HepG2 (cell line): Measurements from ENCODE around the gene CLCC1. TPM values are rescaled to one million over a fixed set of nuclear protein-coding genes. Genes with fewer than 3 reads are reported as not detected.

ENCODE experiments used
- CBX1 ChIP-seq: IDR thresholded peaks from one replicate; pipeline ENCODE4 v1.6.1; 2016; ENCODE audit warnings: antibody characterized with exemption, low read depth
- DMAP1 ChIP-seq: IDR thresholded peaks from 2 replicates; pipeline ENCODE4 v1.6.1; 2016
- DR1 ChIP-seq: sonication (generic); formaldehyde crosslinking; IDR thresholded peaks from 2 replicates; pipeline ENCODE4 v1.8.0; 2021; ENCODE audit warnings: mild to moderate bottlenecking, missing genetic modification reagents, inconsistent platforms
- EEA1 ChIP-seq: sonication (generic); formaldehyde crosslinking; IDR thresholded peaks from 2 replicates; pipeline ENCODE4 v1.5.1; 2020; ENCODE audit warnings: mild to moderate bottlenecking, missing genetic modification reagents, borderline replicate concordance
- GATAD2A ChIP-seq: IDR thresholded peaks from 2 replicates; pipeline ENCODE4 v1.6.1; 2016
- MAZ ChIP-seq, 2 experiments: sonication (generic) in 1 of 2; formaldehyde crosslinking in 1 of 2; IDR thresholded peaks; 2 replicates each; pipeline versions ENCODE4 v1.5.0 to v1.6.1; 2012 to 2020; ENCODE audit warnings: low read depth in 2 of 2, mild to moderate bottlenecking in 2 of 2, borderline replicate concordance in 1 of 2, improper control_type of control experiment in 1 of 2, low read length in 1 of 2, missing genetic modification reagents in 1 of 2, moderate library complexity in 1 of 2
- MTA1 ChIP-seq: sonication (generic); formaldehyde crosslinking; IDR thresholded peaks from 2 replicates; pipeline ENCODE4 v1.4.0; 2020; ENCODE audit warnings: missing genetic modification reagents, mild to moderate bottlenecking, borderline replicate concordance
- NFKB2 ChIP-seq: sonication (generic); formaldehyde crosslinking; IDR thresholded peaks from 2 replicates; pipeline ENCODE4 v1.4.0; 2020; ENCODE audit warnings: missing genetic modification reagents, borderline replicate concordance
- SAP130 ChIP-seq: IDR thresholded peaks from 2 replicates; pipeline ENCODE4 v1.6.1; 2016; ENCODE audit warnings: low read depth
- SP5 ChIP-seq: IDR thresholded peaks from 2 replicates; pipeline ENCODE4 v1.6.1; 2016; ENCODE audit warnings: low read depth, borderline replicate concordance
- ZIK1 ChIP-seq: sonication (generic); formaldehyde crosslinking; IDR thresholded peaks from 2 replicates; pipeline ENCODE4 v1.5.0; 2020; ENCODE audit warnings: mild to moderate bottlenecking, low read depth, missing genetic modification reagents, borderline replicate concordance
- ZNF652 ChIP-seq: IDR thresholded peaks from 2 replicates; pipeline ENCODE4 v1.6.1; 2016; ENCODE audit warnings: low read depth, borderline replicate concordance
- ZNF761 ChIP-seq: sonication (generic); formaldehyde crosslinking; conservative IDR thresholded peaks from 2 replicates; pipeline ENCODE4 v1.4.0; 2020; ENCODE audit warnings: mild to moderate bottlenecking, missing genetic modification reagents
- ZNF792 ChIP-seq: IDR thresholded peaks from 2 replicates; pipeline ENCODE4 v1.6.1; 2016
- ZSCAN31 ChIP-seq: sonication (generic); formaldehyde crosslinking; IDR thresholded peaks from 2 replicates; pipeline ENCODE4 v1.5.0; 2020; ENCODE audit warnings: low read depth, mild to moderate bottlenecking, missing genetic modification reagents
- polyA plus RNA-seq, 8 experiments: library from polyadenylated mRNA; depleted of rRNA in 3 of 8; stranded (reverse) in 7 of 8; unstranded in 1 of 8; fragments of >200 nt; fragmentation: Illumina TruSeq in 4 of 8; extraction: Trizol in 4 of 8; gene quantifications; 2 replicates each; pipeline versions ENCODE4 v1.2.1 to v1.2.3, GENCODE V29; 2011 to 2016; ENCODE audit warnings: low read depth in 4 of 8, missing spikeins in 1 of 8, mixed read lengths in 1 of 8; ENCODE audit not compliant: insufficient read depth in 1 of 8
- total RNA-seq, 5 experiments: library from RNA; depleted of rRNA; stranded (reverse); fragments of >200 nt; fragmentation: Illumina TruSeq; extraction: Trizol; gene quantifications; 2 replicates each; pipeline ENCODE4 v1.2.3, GENCODE V29; 2016; ENCODE audit warnings: low read depth in 1 of 5
- TF ChIP-seq, protein P1 (sequence below): sonication (generic); formaldehyde crosslinking; IDR thresholded peaks from 2 replicates; pipeline ENCODE4 v1.4.0; 2020; ENCODE audit warnings: missing genetic modification reagents, borderline replicate concordance
- TF ChIP-seq, protein P2 (sequence below): sonication (generic); formaldehyde crosslinking; conservative IDR thresholded peaks from 2 replicates; pipeline ENCODE4 v1.4.0; 2020; ENCODE audit warnings: missing genetic modification reagents
- TF ChIP-seq, protein P3 (sequence below): sonication (generic); formaldehyde crosslinking; IDR thresholded peaks from one replicate; pipeline ENCODE4 v1.5.1; 2020; ENCODE audit warnings: mild to moderate bottlenecking, missing genetic modification reagents; ENCODE audit errors: not compliant biosample characterization

Gene CLCC1
- total and polyA plus RNA-seq, 2 of the 13 experiments (the other 11 are each of a cell fraction or from before 2014, with no cell fraction given): 16.0 to 25.8 TPM

DNA sequence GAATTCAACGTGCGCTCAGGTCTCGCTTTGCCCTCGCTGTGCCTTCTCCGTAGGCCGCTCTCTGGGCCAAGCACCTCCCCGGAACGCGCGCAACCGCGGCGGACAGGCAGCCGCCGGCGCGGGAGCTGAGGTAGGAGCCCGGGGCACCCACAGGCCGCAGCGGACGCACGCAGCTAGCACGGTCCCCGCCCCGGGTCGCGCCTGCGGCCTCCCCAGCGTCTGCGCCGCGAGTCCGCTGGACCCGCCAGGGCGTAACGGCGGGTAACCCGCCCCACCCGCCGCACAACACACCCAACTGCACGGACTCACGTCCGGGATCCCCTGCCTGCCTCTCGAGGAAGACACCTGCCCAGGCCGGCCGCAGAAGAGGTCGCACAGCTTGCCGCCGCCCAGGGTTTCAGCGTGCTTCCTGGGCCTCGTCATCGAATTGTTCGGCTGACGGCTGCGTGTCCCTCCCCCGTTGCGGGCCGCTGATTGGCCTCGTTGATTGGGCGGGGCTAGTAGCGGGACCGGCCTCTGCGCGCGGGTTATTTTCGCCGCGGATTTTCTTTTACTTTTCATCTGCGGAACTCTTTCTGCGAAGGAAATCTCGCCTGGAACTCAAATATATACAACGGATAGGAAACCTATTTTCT is at the start of gene CLCC1 (continued):
- TF ChIP-seq SP5 (CRISPR knock-in tag) (peak; percentile 33; the same call in 1 of the 2 replicates), DMAP1 (CRISPR knock-in tag) (peak; percentile 89), GATAD2A (CRISPR knock-in tag) (no peak), ZNF792 (CRISPR knock-in tag) (peak; percentile 73), ZNF652 (CRISPR knock-in tag) (no peak), MTA1 (CRISPR knock-in tag) (peak; percentile 31; the same call in 1 of the 2 replicates), EEA1 (CRISPR knock-in tag) (peak; percentile 63; the same call in 1 of the 2 replicates), MAZ (IDR thresholded peaks at IDR 0.05; ENCODE audit: borderline replicate concordance, low read depth, low read length) (no peak; the same call in 1 of the 2 replicates), MAZ (CRISPR knock-in tag; IDR thresholded peaks at IDR 0.05; ENCODE audit: low read depth) (peak; percentile 86), ZNF761 (peak; percentile 85; the same call in 1 of the 2 replicates), DR1 (CRISPR knock-in tag) (peak; percentile 30; the same call in 1 of the 2 replicates), CBX1 (peak; percentile 83), ZIK1 (CRISPR knock-in tag) (peak; percentile 55; the same call in 1 of the 2 replicates), NFKB2 (CRISPR knock-in tag) (peak; percentile 79; the same call in 1 of the 2 replicates), SAP130 (CRISPR knock-in tag) (peak; percentile 95), ZSCAN31 (CRISPR knock-in tag) (peak; percentile 67)
- TF ChIP-seq, protein P1, sequence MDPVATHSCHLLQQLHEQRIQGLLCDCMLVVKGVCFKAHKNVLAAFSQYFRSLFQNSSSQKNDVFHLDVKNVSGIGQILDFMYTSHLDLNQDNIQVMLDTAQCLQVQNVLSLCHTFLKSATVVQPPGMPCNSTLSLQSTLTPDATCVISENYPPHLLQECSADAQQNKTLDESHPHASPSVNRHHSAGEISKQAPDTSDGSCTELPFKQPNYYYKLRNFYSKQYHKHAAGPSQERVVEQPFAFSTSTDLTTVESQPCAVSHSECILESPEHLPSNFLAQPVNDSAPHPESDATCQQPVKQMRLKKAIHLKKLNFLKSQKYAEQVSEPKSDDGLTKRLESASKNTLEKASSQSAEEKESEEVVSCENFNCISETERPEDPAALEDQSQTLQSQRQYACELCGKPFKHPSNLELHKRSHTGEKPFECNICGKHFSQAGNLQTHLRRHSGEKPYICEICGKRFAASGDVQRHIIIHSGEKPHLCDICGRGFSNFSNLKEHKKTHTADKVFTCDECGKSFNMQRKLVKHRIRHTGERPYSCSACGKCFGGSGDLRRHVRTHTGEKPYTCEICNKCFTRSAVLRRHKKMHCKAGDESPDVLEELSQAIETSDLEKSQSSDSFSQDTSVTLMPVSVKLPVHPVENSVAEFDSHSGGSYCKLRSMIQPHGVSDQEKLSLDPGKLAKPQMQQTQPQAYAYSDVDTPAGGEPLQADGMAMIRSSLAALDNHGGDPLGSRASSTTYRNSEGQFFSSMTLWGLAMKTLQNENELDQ (CRISPR knock-in tag): 0 out of 2 replicates have a peak, but pooled peaks have one; percentile 25
- TF ChIP-seq, protein P2, sequence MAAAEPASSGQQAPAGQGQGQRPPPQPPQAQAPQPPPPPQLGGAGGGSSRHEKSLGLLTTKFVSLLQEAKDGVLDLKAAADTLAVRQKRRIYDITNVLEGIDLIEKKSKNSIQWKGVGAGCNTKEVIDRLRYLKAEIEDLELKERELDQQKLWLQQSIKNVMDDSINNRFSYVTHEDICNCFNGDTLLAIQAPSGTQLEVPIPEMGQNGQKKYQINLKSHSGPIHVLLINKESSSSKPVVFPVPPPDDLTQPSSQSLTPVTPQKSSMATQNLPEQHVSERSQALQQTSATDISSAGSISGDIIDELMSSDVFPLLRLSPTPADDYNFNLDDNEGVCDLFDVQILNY (CRISPR knock-in tag): peak; percentile 62; the same call in 1 of the 2 replicates
- TF ChIP-seq, protein P3, sequence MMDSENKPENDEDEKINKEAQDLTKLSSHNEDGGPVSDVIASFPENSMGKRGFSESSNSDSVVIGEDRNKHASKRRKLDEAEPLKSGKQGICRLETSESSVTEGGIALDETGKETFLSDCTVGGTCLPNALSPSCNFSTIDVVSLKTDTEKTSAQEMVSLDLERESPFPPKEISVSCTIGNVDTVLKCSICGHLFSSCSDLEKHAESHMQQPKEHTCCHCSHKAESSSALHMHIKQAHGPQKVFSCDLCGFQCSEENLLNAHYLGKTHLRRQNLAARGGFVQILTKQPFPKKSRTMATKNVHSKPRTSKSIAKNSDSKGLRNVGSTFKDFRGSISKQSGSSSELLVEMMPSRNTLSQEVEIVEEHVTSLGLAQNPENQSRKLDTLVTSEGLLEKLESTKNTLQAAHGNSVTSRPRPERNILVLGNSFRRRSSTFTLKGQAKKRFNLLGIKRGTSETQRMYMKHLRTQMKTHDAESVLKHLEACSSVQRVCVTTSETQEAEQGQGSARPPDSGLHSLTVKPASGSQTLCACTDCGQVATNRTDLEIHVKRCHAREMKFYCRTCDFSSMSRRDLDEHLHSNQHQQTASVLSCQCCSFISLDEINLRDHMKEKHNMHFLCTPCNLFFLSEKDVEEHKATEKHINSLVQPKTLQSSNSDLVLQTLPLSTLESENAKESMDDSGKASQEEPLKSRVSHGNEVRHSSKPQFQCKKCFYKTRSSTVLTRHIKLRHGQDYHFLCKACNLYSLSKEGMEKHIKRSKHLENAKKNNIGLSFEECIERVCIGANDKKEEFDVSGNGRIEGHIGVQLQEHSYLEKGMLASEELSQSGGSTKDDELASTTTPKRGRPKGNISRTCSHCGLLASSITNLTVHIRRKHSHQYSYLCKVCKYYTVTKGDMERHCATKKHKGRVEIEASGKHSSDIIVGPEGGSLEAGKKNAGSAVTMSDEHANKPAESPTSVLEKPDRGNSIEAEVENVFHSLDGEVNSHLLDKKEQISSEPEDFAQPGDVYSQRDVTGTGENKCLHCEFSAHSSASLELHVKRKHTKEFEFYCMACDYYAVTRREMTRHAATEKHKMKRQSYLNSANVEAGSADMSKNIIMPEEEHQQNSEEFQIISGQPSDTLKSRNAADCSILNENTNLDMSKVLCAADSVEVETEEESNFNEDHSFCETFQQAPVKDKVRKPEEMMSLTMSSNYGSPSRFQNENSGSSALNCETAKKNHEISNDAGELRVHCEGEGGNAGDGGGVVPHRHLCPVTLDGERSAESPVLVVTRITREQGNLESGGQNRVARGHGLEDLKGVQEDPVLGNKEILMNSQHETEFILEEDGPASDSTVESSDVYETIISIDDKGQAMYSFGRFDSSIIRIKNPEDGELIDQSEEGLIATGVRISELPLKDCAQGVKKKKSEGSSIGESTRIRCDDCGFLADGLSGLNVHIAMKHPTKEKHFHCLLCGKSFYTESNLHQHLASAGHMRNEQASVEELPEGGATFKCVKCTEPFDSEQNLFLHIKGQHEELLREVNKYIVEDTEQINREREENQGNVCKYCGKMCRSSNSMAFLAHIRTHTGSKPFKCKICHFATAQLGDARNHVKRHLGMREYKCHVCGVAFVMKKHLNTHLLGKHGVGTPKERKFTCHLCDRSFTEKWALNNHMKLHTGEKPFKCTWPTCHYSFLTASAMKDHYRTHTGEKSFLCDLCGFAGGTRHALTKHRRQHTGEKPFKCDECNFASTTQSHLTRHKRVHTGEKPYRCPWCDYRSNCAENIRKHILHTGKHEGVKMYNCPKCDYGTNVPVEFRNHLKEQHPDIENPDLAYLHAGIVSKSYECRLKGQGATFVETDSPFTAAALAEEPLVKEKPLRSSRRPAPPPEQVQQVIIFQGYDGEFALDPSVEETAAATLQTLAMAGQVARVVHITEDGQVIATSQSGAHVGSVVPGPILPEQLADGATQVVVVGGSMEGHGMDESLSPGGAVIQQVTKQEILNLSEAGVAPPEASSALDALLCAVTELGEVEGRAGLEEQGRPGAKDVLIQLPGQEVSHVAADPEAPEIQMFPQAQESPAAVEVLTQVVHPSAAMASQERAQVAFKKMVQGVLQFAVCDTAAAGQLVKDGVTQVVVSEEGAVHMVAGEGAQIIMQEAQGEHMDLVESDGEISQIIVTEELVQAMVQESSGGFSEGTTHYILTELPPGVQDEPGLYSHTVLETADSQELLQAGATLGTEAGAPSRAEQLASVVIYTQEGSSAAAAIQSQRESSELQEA (CRISPR knock-in tag): peak; percentile 42
